Aorta (tissue), 5 donors: ENCODE results near the gene BTBD9. TPM values are rescaled to one million over a fixed set of nuclear protein-coding genes. Genes with fewer than 3 reads are reported as not detected.

Experiments
- ATAC-seq: fragments of 200-7000 bp; cut with Tn5 transposase; one replicate; pipeline ENCODE4 v1.9.1; 2022; ENCODE audit warnings: moderate library complexity; ENCODE audit not compliant: low FRiP score
- DNase-seq, 2 donors: peaks; one replicate each; pipeline ENCODE4 v3.0.0-alpha.2; 2020
- H3K27ac ChIP-seq, 2 donors: one replicate each; pipeline ENCODE4 v1.5.1; 2013; ENCODE audit warnings: low read length in 2 of 2, mild to moderate bottlenecking in 2 of 2, moderate library complexity in 2 of 2, control low read depth in 1 of 2, inconsistent platforms in 1 of 2, low read depth in 1 of 2
- H3K27me3 ChIP-seq, 2 donors: one replicate each; pipeline ENCODE4 v1.6.1; 2013; ENCODE audit warnings: control low read depth in 1 of 2, low read length in 1 of 2, mild to moderate bottlenecking in 1 of 2, moderate library complexity in 1 of 2; ENCODE audit not compliant: insufficient read depth in 2 of 2, control insufficient read depth in 1 of 2
- H3K36me3 ChIP-seq, 2 donors: one replicate each; pipeline ENCODE4 v1.6.1; 2013; ENCODE audit warnings: control low read depth in 1 of 2, low read length in 1 of 2, mild to moderate bottlenecking in 1 of 2; ENCODE audit not compliant: insufficient read depth in 2 of 2, control insufficient read depth in 1 of 2
- H3K4me1 ChIP-seq, 2 donors: one replicate each; pipeline ENCODE4 v1.6.1; 2013; ENCODE audit warnings: low read length in 2 of 2, control low read depth in 1 of 2, mild to moderate bottlenecking in 1 of 2, moderate library complexity in 1 of 2; ENCODE audit not compliant: insufficient read depth in 2 of 2, control insufficient read depth in 1 of 2
- H3K4me3 ChIP-seq, 2 donors: one replicate each; pipeline ENCODE4 v1.5.1; 2013; ENCODE audit warnings: low read length in 2 of 2, control low read depth in 1 of 2, mild to moderate bottlenecking in 1 of 2
- H3K9me3 ChIP-seq: one replicate; pipeline ENCODE4 v1.6.1; 2013; ENCODE audit warnings: mild to moderate bottlenecking, low read length; ENCODE audit not compliant: control insufficient read depth
- WGBS, 2 donors: extraction: QIAGEN DNeasy Blood & Tissue Kit; methylation state at CpG; one replicate each; pipeline ENCODE4 v1.1.7; 2013; 5-methylcytosine and 5-hydroxymethylcytosine counted together
- intact Hi-C, 2 donors: fragments of 100-400 bp; cut with DNase I; formaldehyde crosslinking; loops; one replicate each; pipeline versions ENCODE4 v1.14.2 to v1.15.0; 2022
- polyA plus RNA-seq, 2 donors: library from polyadenylated mRNA; stranded (reverse); fragments of 200-250 nt; gene quantifications; one replicate each; pipeline ENCODE4 v1.2.3, GENCODE V29; 2013
- total RNA-seq, 2 donors: library from RNA; stranded (reverse); fragmentation: NEBNext Ultra II Directional; extraction: Animal tissue kit (Norgen Biotek cat#: 25700); gene quantifications; one replicate each; pipeline ENCODE4 v1.2.1, GENCODE V29; 2021
- donor health status: healthy with polysubstance abuse.
- donor health status: Bipolar disorder and iron deficiency.
- donor health status: DM: no; HTN: no; CAD: no.
- donor health status: DM: no; HTN: no; CAD: no.
- donor health status: DM: yes; HTN: yes; CAD: no.

Gene BTBD9
- total and polyA plus RNA-seq, 4 donors = 1.5 to 23.6 (median 12.4) TPM

DNA sequence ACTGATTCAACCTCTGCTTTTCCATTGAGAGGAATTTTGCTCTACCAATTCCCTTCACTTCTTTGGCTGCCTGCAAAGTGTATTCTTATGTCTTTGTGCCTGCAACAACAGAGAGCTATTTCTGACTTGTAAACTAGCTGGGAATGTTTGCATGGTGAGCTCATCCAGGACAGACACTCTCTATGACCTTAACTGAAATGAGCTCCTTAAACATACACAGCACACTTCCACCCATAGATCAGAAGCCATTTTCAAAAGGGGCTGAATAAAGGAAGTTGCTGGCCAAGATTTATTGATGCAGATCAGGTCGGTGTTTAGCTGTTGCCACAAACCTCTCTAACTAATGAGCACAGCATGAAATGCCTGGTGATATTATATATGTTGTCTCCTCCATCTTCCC, 377.7 kb downstream of the BTBD9 start:
- Histone ChIP-seq H3K9me3 (no peaks in the 10 kb centered on the region), H3K36me3 (no peaks in the 10 kb centered on the region), H3K4me1 (peaks cover 3 to 11% of the 10 kb centered on the region in 2 donors), H3K27me3 (no peaks in the 10 kb centered on the region), H3K4me3 (no peak overlapping the region), H3K27ac (peak overlapping the region; percentile 19 to 30)
- WGBS, 2 donors = 28 to 38% methylated on average over 1 of the region's 1 CpG
- ATAC-seq (no peak), DNase-seq (no peak)
- intact Hi-C loops = no loop called here

DNA sequence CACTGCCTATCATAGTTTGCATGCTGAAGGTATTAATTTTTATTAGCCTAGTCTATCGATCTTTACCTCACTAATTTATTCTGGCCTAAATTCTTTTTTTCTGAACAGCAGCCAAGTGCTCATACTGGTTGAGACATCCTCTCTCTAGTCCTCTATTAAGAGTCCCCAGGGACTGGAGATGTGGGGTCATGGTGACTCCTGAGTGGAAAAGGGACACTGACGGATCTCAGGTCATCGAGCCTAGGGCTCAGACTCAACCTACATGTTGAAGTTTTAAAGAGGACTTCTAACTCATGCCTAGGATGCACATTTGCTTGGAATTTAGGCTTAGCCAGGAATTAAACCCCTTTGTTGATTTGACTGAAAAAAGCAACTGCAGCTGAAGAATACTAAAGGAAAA, 378.1 kb downstream of the BTBD9 start:
- no peak for ATAC-seq
- H3K4me3 ChIP-seq = no peak overlapping the region
- DNase-seq = no peak
- H3K27ac ChIP-seq = peak overlapping the region; percentile 30 to 67
- no peaks in the 10 kb centered on the region for H3K36me3 ChIP-seq
- H3K27me3 ChIP-seq = no peaks in the 10 kb centered on the region
- intact Hi-C loops = no loop called here
- H3K9me3 ChIP-seq = no peaks in the 10 kb centered on the region
- WGBS, 2 donors = 60 to 65% methylated on average over 3 of the region's 3 CpGs
- H3K4me1 ChIP-seq = peaks cover 3 to 11% of the 10 kb centered on the region in 2 donors

DNA sequence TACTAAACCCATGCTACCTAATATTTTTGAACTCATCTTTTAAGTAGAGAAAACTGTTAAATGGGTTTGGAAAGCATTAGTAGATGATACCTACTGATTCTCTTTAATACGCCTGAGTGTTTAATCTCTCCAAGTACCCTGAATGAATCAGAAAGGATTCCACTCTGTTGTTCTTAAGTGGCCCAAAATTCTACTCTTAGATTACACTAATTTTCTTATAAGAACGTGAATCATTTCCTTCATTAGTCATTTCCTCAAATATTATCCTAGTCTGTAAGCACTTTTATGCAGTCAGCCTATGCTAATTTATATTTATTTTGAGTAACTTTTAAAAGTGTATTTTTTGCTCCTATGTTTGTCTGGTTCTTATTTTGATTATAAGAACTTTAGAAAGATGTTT, 380.0 kb downstream of the BTBD9 start:
- intact Hi-C loops = no loop called here
- Histone ChIP-seq H3K4me3 (no peak overlapping the region), H3K27ac (no peak overlapping the region), H3K36me3 (no peaks in the 10 kb centered on the region), H3K27me3 (no peaks in the 10 kb centered on the region), H3K9me3 (no peaks in the 10 kb centered on the region), H3K4me1 (peaks cover 3 to 11% of the 10 kb centered on the region in 2 donors)
- DNase-seq (no peak), ATAC-seq (no peak)
- WGBS, 2 donors = 40 to 48% methylated on average over 2 of the region's 2 CpGs

DNA sequence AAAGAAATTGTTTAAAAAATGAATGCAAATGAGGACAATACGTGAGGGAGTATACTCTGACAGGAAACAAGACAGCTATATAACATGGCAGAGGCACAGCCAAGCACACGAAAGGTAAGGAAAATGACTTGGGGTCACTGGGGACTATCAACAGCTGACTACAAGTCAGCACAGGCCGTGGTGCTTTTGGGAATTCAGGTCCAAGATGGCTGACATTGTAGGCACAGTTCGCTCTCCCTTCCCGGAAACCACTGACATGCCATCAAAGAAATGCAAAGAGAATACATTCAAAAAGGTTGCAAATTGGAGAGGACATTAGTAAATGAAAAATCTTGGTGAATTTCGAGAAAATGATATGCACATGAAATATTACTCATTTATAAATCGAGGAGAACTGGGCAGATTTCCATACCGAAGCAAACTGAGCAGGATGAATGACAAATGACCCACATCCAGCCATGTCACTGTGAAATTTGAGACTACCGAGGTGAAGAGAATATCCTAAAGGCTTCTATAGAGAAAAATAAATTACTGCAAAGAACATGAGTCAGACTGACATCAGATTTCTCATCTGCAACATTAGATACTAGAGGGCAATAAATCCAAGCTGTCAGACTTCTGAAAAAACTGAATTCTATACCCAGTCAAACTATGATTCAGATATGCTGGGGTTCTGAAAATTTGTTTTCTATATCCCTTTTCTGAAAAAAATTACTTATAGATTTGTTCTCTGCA, 391.1 kb downstream of the BTBD9 start:
- H3K9me3 ChIP-seq = no peaks in the 10 kb centered on the region
- intact Hi-C loops = no loop called here
- DNase-seq (no peak), ATAC-seq (no peak)
- H3K27me3 ChIP-seq = no peaks in the 10 kb centered on the region
- 70 to 74% methylated on average over 9 of the region's 9 CpGs for WGBS, 2 donors
- H3K4me1 ChIP-seq = no peaks in the 10 kb centered on the region
- peak overlapping the region in 1 of 2 donors; percentile 82 for H3K27ac ChIP-seq
- no peak overlapping the region for H3K4me3 ChIP-seq
- no peaks in the 10 kb centered on the region for H3K36me3 ChIP-seq

DNA sequence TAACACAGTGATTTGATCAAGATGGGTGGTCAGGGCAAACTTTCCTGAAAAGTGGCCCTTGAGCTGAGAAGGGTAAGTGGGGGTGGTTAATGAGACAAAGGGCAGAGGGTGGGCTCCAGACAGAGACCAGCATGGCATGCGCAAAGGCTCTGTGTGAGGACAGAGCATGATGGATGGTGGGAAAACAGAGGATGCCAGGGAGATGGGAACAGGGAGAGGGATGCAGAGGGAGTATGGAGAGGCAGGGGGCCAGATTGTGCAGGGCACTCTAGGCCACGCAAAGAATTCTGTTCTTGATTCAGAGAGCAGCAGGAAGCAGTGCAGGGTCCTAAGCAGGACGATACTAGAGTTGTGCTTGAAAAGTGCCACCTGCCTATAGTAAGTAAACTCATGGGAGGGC, 394.4 kb downstream of the BTBD9 start:
- no peak overlapping the region for H3K27ac ChIP-seq
- DNase-seq (no peak), ATAC-seq (no peak)
- no peaks in the 10 kb centered on the region for H3K4me1 ChIP-seq
- intact Hi-C loops = no loop called here
- H3K9me3 ChIP-seq = no peaks in the 10 kb centered on the region
- WGBS, 2 donors = 95 to 98% methylated on average over 3 of the region's 3 CpGs
- no peaks in the 10 kb centered on the region for H3K27me3 ChIP-seq
- no peaks in the 10 kb centered on the region for H3K36me3 ChIP-seq
- H3K4me3 ChIP-seq = no peak overlapping the region

DNA sequence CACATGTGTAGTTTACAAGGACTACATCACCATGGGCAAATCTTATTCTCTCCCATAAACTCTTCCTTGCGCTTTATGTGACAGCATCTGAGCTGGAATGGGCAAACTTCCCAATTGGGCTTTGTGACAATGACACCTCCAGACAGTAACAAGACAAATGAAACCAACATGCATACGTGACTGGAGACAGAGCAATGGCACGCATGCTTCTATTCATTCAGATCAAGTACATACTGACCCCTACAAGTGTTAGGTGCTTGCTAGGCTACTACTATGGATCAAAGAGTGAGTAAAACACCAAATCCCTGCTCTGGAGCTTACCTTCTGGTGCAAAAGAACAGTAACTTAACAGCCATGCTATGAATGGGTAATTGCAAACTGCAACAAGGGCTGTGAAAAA, 394.9 kb downstream of the BTBD9 start:
- Histone ChIP-seq H3K27ac (no peak overlapping the region), H3K9me3 (no peaks in the 10 kb centered on the region), H3K4me1 (peaks cover 1 to 4% of the 10 kb centered on the region in 2 donors), H3K4me3 (no peak overlapping the region), H3K36me3 (no peaks in the 10 kb centered on the region), H3K27me3 (no peaks in the 10 kb centered on the region)
- intact Hi-C loops = no loop called here
- WGBS, 2 donors = 92 to 94% methylated on average over 3 of the region's 3 CpGs
- no peak for ATAC-seq
- no peak for DNase-seq

DNA sequence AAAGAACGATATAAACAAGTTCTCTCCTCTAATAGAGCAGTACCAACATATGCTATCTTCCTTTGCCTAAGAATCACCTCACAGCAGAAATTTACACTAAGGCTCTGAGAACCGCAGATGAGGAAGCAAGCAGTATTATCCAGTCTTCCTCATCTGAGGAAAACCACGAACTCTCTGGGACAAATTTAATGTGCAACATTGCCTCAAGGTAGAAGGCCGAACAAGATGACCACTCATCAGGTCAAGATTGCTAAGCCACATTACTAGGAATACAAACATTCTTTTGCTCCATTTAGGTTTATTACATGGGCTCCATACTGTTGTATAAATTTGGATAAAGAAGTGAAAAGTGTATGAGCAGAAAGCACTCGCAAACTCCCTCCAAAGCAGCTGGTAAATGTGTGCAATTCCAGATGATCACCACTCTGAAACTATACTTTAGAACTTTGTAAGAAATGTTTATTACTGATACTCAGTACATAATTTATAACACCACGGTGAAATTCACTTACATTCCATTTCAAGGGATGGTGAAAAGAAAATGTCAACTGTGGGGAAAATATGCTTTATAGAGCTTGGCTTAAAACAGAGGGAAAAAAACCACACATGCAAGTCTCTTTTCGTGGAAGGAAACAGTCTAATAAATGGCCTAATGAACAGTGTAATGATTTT, 398.4 kb downstream of the BTBD9 start:
- H3K36me3 ChIP-seq = no peaks in the 10 kb centered on the region
- H3K27me3 ChIP-seq = no peaks in the 10 kb centered on the region
- H3K4me1 ChIP-seq = peaks cover 3 to 4% of the 10 kb centered on the region in 2 donors
- no peaks in the 10 kb centered on the region for H3K9me3 ChIP-seq
- ATAC-seq = no peak
- intact Hi-C loops = no loop called here
- no peak overlapping the region for H3K27ac ChIP-seq
- WGBS, 2 donors = 83 to 89% methylated on average over 7 of the region's 7 CpGs
- no peak overlapping the region for H3K4me3 ChIP-seq
- no peak for DNase-seq

DNA sequence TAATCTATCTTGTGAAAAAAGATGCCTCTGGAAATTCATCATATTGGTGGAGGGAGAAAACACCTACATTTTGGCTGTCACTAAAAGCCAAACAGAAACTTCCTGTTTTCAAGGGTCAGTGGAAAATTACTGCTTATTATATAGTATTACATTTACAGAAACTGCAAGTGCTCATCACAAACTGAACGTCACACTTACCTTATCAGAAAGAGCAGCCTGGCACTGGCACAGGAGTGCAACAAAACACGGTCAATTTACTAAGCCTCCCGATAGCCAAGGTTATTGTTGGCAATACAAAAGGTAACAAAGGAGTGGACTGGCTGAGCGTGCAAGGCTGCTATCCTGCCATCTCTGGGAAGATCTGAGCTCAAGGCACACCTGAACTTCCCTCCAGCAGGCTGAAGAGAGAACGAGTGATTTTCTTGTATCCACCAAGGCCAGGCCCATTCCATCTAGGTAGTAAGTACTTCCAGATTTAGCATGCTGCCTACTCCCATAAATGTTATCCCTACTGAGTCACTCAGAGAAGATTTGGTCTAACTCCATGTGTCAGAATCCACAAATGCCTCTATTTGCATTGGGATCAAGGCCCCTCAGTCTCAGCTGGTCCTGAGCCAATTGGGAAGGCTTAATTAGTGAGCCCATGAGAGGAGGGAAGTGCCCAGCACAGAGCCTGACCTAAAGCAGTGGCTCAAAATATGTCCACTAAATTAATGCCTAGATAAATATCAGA, 399.8 kb downstream of the BTBD9 start:
- DNase-seq (no peak), ATAC-seq (no peak)
- no peaks in the 10 kb centered on the region for H3K9me3 ChIP-seq
- H3K27ac ChIP-seq = no peak overlapping the region
- intact Hi-C loops = no loop called here
- WGBS, 2 donors = 35 to 40% methylated on average over 5 of the region's 5 CpGs
- no peaks in the 10 kb centered on the region for H3K27me3 ChIP-seq
- no peak overlapping the region for H3K4me3 ChIP-seq
- H3K36me3 ChIP-seq = no peaks in the 10 kb centered on the region
- peaks cover 3 to 4% of the 10 kb centered on the region in 2 donors for H3K4me1 ChIP-seq
